ENCODE data around the gene PRPH2. TPM values are rescaled to one million over a fixed set of nuclear protein-coding genes. Genes with fewer than 3 reads are reported as not detected.
A peak's percentile ranks its signal among the peaks of the same experiment; 100 is the strongest.
"Not testable (repeated sequence)": the region's sequence is repeated elsewhere in the genome, so short reads cannot be mapped to it uniquely, and the experiment has no call there.

PRPH2 gene
- total RNA-seq, 1 experiment from 2014 or later: not detected

- BruUV-seq (replicated peaks): no TSS peak
- H3K4me2 ChIP-seq: no peak overlapping the region
- H3K9me3 ChIP-seq (ENCODE audit: insufficient read depth, low read depth): no peaks in the 10 kb centered on the region
- no peaks in the 10 kb centered on the region for H3K79me2 ChIP-seq (ENCODE audit: low read depth)
- H3K9me2 ChIP-seq (ENCODE audit: insufficient read depth): no peaks in the 10 kb centered on the region
- ChIA-PET CTCF (no interaction called here), POLR2A (ENCODE audit: unreplicated experiment) (no interaction called here)
- no peak for TF ChIP-seq CTCF (conservative IDR thresholded peaks at IDR 0.05)
- TF ChIP-seq EZH2 (IDR thresholded peaks at IDR 0.05; ENCODE audit: low read depth): no peak
- intact Hi-C loops (cut with micrococcal nuclease; ENCODE audit: unreplicated experiment): no loop called here
- no peak overlapping the region for H3K27ac ChIP-seq
- no peaks in the 10 kb centered on the region for H4K20me1 ChIP-seq (ENCODE audit: insufficient read depth)
- peaks cover 14% of the 10 kb centered on the region; the same call in 1 of the 2 replicates for H3K36me3 ChIP-seq (ENCODE audit: low read depth)
- H3K27me3 ChIP-seq (ENCODE audit: insufficient read depth, low read depth): no peaks in the 10 kb centered on the region
- DNase-seq: no peak
- 0 out of 2 replicates have a peak, but pooled peaks cover 3% of the 10 kb centered on the region for H3F3A ChIP-seq (ENCODE audit: insufficient read depth, low read depth)
- H3K4me1 ChIP-seq (replicated peaks; ENCODE audit: insufficient read depth): no peaks in the 10 kb centered on the region
- no peak overlapping the region for H2AFZ ChIP-seq
- H3K4me3 ChIP-seq: no peak overlapping the region
Measured at GRCh38 chr6:42688281-42688680, 34.1 kb downstream of the PRPH2 start.

- H3K36me3 ChIP-seq (ENCODE audit: low read depth): peaks cover 38% of the 10 kb centered on the region
- H3K79me2 ChIP-seq (ENCODE audit: low read depth): no peaks in the 10 kb centered on the region
- no peaks in the 10 kb centered on the region for H3K9me3 ChIP-seq (ENCODE audit: insufficient read depth, low read depth)
- ChIA-PET CTCF (no interaction called here), POLR2A (ENCODE audit: unreplicated experiment) (no interaction called here)
- no TSS peak for BruUV-seq (replicated peaks)
- intact Hi-C loops (cut with micrococcal nuclease; ENCODE audit: unreplicated experiment): loop anchor here (5.0 kb wide), 2 partner anchors 48 to 198 kb away; partner anchors contain the start of gene RPL7L1
- H3K9me2 ChIP-seq (ENCODE audit: insufficient read depth): no peaks in the 10 kb centered on the region
- DNase-seq: no peak
- no peaks in the 10 kb centered on the region for H4K20me1 ChIP-seq (ENCODE audit: insufficient read depth)
- H3K27ac ChIP-seq: no peak overlapping the region
- no peaks in the 10 kb centered on the region for H3F3A ChIP-seq (ENCODE audit: insufficient read depth, low read depth)
- H3K4me1 ChIP-seq (replicated peaks; ENCODE audit: insufficient read depth): no peaks in the 10 kb centered on the region
- no peak overlapping the region for H3K4me3 ChIP-seq
- no peaks in the 10 kb centered on the region for H3K27me3 ChIP-seq (ENCODE audit: insufficient read depth, low read depth)
- TF ChIP-seq EZH2 (IDR thresholded peaks at IDR 0.05; ENCODE audit: low read depth) (no peak), CTCF (conservative IDR thresholded peaks at IDR 0.05) (no peak)
- H2AFZ ChIP-seq: no peak overlapping the region
- H3K4me2 ChIP-seq: no peak overlapping the region
Measured at GRCh38 chr6:42679358-42679757, 43.0 kb downstream of the PRPH2 start.

GRCh38 chr6:42674780-42675179 is 47.6 kb downstream of the PRPH2 start:
- Histone ChIP-seq H3K4me2 (no peak overlapping the region), H3K4me1 (replicated peaks; ENCODE audit: insufficient read depth) (no peaks in the 10 kb centered on the region), H3K36me3 (ENCODE audit: low read depth) (peaks cover 27% of the 10 kb centered on the region), H3K27me3 (ENCODE audit: insufficient read depth, low read depth) (no peaks in the 10 kb centered on the region), H3K9me2 (ENCODE audit: insufficient read depth) (no peaks in the 10 kb centered on the region), H3K27ac (no peak overlapping the region), H3K4me3 (no peak overlapping the region), H3F3A (ENCODE audit: insufficient read depth, low read depth) (no peaks in the 10 kb centered on the region), H2AFZ (no peak overlapping the region), H3K9me3 (ENCODE audit: insufficient read depth, low read depth) (no peaks in the 10 kb centered on the region), H3K79me2 (ENCODE audit: low read depth) (no peaks in the 10 kb centered on the region), H4K20me1 (ENCODE audit: insufficient read depth) (no peaks in the 10 kb centered on the region)
- POLR2A ChIA-PET (ENCODE audit: unreplicated experiment): no interaction called here
- no peak for DNase-seq
- no TSS peak for BruUV-seq (replicated peaks)
- TF ChIP-seq CTCF (conservative IDR thresholded peaks at IDR 0.05) (no peak), EZH2 (IDR thresholded peaks at IDR 0.05; ENCODE audit: low read depth) (no peak)
- intact Hi-C loops (cut with micrococcal nuclease; ENCODE audit: unreplicated experiment): loop anchor here (5.0 kb wide), 2 partner anchors 53 to 203 kb away; partner anchors contain the start of gene RPL7L1
- CTCF ChIA-PET: no interaction called here

- H3F3A ChIP-seq (ENCODE audit: insufficient read depth, low read depth); H3K4me3 ChIP-seq; CTCF ChIA-PET; H3K9me2 ChIP-seq (ENCODE audit: insufficient read depth); H3K79me2 ChIP-seq (ENCODE audit: low read depth); H3K27me3 ChIP-seq (ENCODE audit: insufficient read depth, low read depth); H3K4me1 ChIP-seq (replicated peaks; ENCODE audit: insufficient read depth); H4K20me1 ChIP-seq (ENCODE audit: insufficient read depth); H3K27ac ChIP-seq; intact Hi-C loops (cut with micrococcal nuclease; ENCODE audit: unreplicated experiment); BruUV-seq (replicated peaks); H3K9me3 ChIP-seq (ENCODE audit: insufficient read depth, low read depth); H3K4me2 ChIP-seq; H2AFZ ChIP-seq: not testable (repeated sequence)
- H3K36me3 ChIP-seq (ENCODE audit: low read depth): peaks cover 27% of the 10 kb centered on the region
- POLR2A ChIA-PET (ENCODE audit: unreplicated experiment): interaction anchor here (0.6 kb wide), 1 partner anchor 218 kb away, joined by 11 read pairs; no protein-coding TSS in a partner anchor
- peak in 1 of 2 experiments; percentile 17 for DNase-seq
Measured at GRCh38 chr6:42674368-42674767, 48.0 kb downstream of the PRPH2 start.

Data from PC-9 (cell line).